ENCODE results near the gene AUTS2.

AUTS2 gene

DNA sequence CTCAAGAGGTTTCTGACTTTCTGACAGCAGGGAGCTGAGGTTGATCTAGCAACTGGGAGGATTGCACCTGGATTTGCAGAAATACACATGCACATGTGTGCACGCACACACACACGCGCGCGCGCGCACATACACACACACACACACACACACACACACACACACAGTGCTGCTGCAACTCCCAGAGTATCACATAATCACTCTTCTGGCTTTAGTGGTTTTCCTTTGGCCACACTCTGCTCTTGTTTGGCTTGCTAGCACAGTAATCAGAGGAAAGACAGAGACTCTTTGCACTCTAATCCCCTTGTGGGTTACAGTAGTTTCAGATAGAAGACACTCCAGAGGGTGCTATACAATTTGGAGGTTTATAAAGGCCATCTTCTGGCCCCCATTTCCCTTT is 705.0 kb downstream of the AUTS2 start:
- no peaks in the 10 kb centered on the region for H3K36me3 ChIP-seq (ENCODE audit: control insufficient read depth, insufficient read depth, low read length)
- H3K4me1 ChIP-seq (ENCODE audit: control insufficient read depth, insufficient read depth, low read length), result no peaks in the 10 kb centered on the region
- WGBS (ENCODE audit: insufficient coverage, insufficient read length), result no CpG with 5 or more reads among the region's 7 CpGs
- no peak overlapping the region for H3K27ac ChIP-seq (ENCODE audit: low read length)
- DNase-seq (ENCODE audit: low read depth, low spot score), result no peak
- no peak overlapping the region for H3K4me3 ChIP-seq (ENCODE audit: low read length)
- no peaks in the 10 kb centered on the region for H3K27me3 ChIP-seq (ENCODE audit: control insufficient read depth, insufficient read depth, low read length)
- H3K9me3 ChIP-seq (ENCODE audit: control insufficient read depth, insufficient read depth, low read length), result no peaks in the 10 kb centered on the region

DNA sequence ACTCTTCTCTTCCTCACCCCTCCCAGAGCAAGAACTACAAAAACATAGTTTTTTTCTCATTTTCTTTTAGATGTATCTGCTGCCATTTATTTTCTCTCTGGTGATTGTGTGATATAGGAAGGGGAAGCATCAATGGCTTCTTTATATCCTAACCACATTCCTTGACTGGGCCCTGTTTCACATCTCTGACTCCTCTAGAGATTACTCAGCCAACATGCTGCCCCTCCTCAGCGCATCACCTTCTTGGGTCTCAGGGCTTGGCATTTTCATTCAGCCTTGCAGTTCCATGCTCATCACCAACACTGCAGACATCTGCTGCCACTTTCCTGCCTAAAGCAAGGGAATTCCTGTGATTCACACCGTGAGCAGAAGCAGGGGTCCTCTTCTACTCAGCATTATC is 705.5 kb downstream of the AUTS2 start:
- WGBS (ENCODE audit: insufficient coverage, insufficient read length), result no CpG with 5 or more reads among the region's 2 CpGs
- Histone ChIP-seq H3K4me3 (ENCODE audit: low read length) (no peak overlapping the region), H3K27ac (ENCODE audit: low read length) (no peak overlapping the region), H3K4me1 (ENCODE audit: control insufficient read depth, insufficient read depth, low read length) (no peaks in the 10 kb centered on the region), H3K9me3 (ENCODE audit: control insufficient read depth, insufficient read depth, low read length) (no peaks in the 10 kb centered on the region), H3K27me3 (ENCODE audit: control insufficient read depth, insufficient read depth, low read length) (no peaks in the 10 kb centered on the region), H3K36me3 (ENCODE audit: control insufficient read depth, insufficient read depth, low read length) (no peaks in the 10 kb centered on the region)
- DNase-seq (ENCODE audit: low read depth, low spot score), result no peak

DNA sequence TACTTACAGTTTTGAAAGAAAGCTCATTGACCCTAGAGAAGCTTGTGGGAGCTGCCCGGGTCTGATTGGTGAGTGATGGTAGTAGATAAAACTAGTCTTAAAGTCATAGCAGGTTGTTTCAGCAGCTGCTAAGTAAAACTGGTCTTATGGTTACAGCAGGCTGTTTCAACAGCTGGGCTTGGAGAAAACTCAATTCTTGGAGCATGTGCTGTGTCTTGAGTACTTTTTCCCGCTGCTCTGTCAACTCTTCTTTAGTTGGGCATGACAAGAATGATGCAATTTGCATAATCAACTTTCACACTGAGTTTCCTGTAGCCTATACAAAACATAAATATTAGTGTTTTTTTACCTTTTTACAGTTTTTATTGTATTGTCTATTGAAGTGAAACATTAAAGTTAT is 707.9 kb downstream of the AUTS2 start:
- Histone ChIP-seq H3K27ac (ENCODE audit: low read length) (no peak overlapping the region), H3K4me3 (ENCODE audit: low read length) (no peak overlapping the region), H3K27me3 (ENCODE audit: control insufficient read depth, insufficient read depth, low read length) (no peaks in the 10 kb centered on the region), H3K36me3 (ENCODE audit: control insufficient read depth, insufficient read depth, low read length) (no peaks in the 10 kb centered on the region), H3K4me1 (ENCODE audit: control insufficient read depth, insufficient read depth, low read length) (no peaks in the 10 kb centered on the region), H3K9me3 (ENCODE audit: control insufficient read depth, insufficient read depth, low read length) (no peaks in the 10 kb centered on the region)
- no CpG with 5 or more reads among the region's 2 CpGs for WGBS (ENCODE audit: insufficient coverage, insufficient read length)
- no peak for DNase-seq (ENCODE audit: low read depth, low spot score)

DNA sequence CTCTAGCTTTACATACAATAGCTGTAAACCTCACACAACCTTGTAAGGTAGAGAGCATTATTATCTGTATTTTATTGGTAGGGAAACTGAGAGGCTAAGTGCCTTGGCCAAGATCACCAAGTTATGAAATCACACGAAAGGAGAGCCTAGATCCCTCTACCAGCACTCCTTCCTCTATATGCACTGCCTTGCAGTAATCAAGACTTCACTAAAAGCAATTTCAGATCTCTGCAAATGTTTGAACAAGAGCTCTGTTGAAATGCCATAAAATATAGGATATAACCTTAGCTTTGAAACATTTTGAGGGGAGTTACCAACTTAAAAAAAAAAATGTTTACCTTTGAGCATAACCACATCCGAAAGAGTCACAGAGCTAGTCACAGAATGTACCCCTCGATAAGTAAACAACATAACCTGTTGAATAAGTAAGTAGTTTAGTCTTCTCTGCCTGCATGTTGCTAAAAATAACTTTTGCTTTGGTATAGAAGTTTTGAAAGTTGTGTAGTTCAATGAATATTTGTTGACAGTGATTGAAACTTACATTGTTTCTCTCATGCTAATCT is 709.4 kb downstream of the AUTS2 start:
- Histone ChIP-seq H3K27me3 (ENCODE audit: control insufficient read depth, insufficient read depth, low read length) (no peaks in the 10 kb centered on the region), H3K9me3 (ENCODE audit: control insufficient read depth, insufficient read depth, low read length) (no peaks in the 10 kb centered on the region), H3K27ac (ENCODE audit: low read length) (no peak overlapping the region), H3K4me3 (ENCODE audit: low read length) (no peak overlapping the region), H3K36me3 (ENCODE audit: control insufficient read depth, insufficient read depth, low read length) (no peaks in the 10 kb centered on the region), H3K4me1 (ENCODE audit: control insufficient read depth, insufficient read depth, low read length) (no peaks in the 10 kb centered on the region)
- no CpG with 5 or more reads among the region's 3 CpGs for WGBS (ENCODE audit: insufficient coverage, insufficient read length)
- no peak for DNase-seq (ENCODE audit: low read depth, low spot score)

DNA sequence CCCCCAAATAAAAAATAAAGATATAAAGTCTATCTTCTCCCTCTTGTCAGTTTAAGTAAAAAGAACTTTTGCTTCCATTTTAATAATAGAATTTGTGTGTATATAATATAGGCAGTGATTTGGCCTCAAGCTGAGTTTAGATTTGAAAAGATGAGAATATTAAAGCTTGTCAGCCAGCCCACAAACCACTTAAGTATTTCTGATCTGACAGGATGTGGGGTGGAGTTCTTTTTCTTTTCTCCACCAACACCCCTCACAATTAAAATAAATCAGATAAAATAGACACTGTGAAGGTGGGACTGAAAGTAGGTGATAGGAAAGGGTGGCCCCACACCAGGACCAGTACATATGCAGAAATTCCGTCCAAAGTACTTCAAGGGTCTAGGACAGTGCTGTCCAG is 714.1 kb downstream of the AUTS2 start:
- Histone ChIP-seq H3K36me3 (ENCODE audit: control insufficient read depth, insufficient read depth, low read length) (no peaks in the 10 kb centered on the region), H3K4me3 (ENCODE audit: low read length) (no peak overlapping the region), H3K4me1 (ENCODE audit: control insufficient read depth, insufficient read depth, low read length) (0 out of 2 replicates have a peak, but pooled peaks cover 1% of the 10 kb centered on the region), H3K27ac (ENCODE audit: low read length) (no peak overlapping the region), H3K27me3 (ENCODE audit: control insufficient read depth, insufficient read depth, low read length) (no peaks in the 10 kb centered on the region), H3K9me3 (ENCODE audit: control insufficient read depth, insufficient read depth, low read length) (no peaks in the 10 kb centered on the region)
- no peak for DNase-seq (ENCODE audit: low read depth, low spot score)
- WGBS (ENCODE audit: insufficient coverage, insufficient read length), result no CpG with 5 or more reads among the region's 1 CpG

DNA sequence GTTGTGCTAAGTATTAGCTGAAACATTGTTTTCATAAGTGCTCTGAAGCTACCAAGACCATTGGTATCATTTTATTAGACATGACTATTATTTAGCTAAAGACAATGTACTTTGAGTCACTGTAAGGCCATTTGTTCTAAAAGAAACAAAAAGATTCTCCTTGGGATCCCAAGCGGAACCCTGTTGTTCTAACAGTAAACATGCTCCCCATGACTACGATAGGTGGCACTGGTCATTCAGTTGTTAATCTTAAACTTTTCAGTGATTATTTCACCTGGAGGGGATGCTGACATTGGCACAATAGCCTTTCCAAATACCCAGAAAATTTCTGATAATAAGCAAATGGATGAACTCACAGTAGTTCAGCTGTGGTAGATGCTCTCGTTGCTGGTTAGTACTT is 715.0 kb downstream of the AUTS2 start:
- Histone ChIP-seq H3K9me3 (ENCODE audit: control insufficient read depth, insufficient read depth, low read length) (no peaks in the 10 kb centered on the region), H3K4me1 (ENCODE audit: control insufficient read depth, insufficient read depth, low read length) (0 out of 2 replicates have a peak, but pooled peaks cover 1% of the 10 kb centered on the region), H3K36me3 (ENCODE audit: control insufficient read depth, insufficient read depth, low read length) (no peaks in the 10 kb centered on the region), H3K4me3 (ENCODE audit: low read length) (no peak overlapping the region), H3K27ac (ENCODE audit: low read length) (no peak overlapping the region), H3K27me3 (ENCODE audit: control insufficient read depth, insufficient read depth, low read length) (no peaks in the 10 kb centered on the region)
- DNase-seq (ENCODE audit: low read depth, low spot score), result no peak
- WGBS (ENCODE audit: insufficient coverage, insufficient read length), result no CpG with 5 or more reads among the region's 3 CpGs

DNA sequence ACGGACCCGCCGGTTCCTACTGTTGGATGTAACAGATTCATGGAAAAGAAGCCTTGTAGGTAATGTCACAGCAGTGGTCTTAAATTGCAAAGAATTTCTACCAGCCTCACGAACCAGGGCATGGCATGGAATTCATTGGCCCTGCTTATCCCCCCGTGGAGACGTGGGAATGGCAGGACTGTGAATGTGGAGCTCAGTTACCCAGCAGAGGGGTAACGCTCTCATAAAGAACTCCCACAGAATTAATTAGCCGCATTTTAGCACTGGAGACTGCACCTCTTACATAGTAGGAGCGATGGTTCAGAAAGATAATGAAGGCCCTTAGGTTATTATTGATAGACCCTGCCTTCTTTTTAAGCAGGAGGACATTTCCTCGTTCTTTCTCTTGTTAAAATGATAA is 715.4 kb downstream of the AUTS2 start:
- H3K27ac ChIP-seq (ENCODE audit: low read length), result no peak overlapping the region
- WGBS (ENCODE audit: insufficient coverage, insufficient read length), result no CpG with 5 or more reads among the region's 10 CpGs
- H3K4me3 ChIP-seq (ENCODE audit: low read length), result no peak overlapping the region

DNA sequence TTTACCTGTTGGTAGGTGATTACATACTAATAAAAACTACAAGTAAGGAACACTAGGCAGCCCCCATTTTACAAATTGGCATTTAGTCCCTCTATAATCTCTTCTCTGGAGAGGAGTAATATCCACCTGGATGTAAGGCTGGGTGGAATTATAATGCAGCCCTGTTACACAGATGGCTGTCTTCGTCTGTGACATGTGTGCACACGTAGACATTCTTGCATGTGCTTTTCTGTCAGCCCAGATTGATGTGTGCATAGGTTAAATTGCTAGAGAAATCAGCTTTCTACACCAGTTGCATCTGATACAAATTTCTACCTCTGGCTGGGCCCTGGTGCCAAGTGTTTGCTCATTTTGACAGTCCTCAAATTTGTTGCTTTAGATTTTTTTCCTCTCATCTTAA is 715.9 kb downstream of the AUTS2 start:
- no peak for DNase-seq (ENCODE audit: low read depth, low spot score)
- Histone ChIP-seq H3K4me3 (ENCODE audit: low read length) (no peak overlapping the region), H3K4me1 (ENCODE audit: control insufficient read depth, insufficient read depth, low read length) (0 out of 2 replicates have a peak, but pooled peaks cover 1% of the 10 kb centered on the region), H3K27me3 (ENCODE audit: control insufficient read depth, insufficient read depth, low read length) (no peaks in the 10 kb centered on the region), H3K9me3 (ENCODE audit: control insufficient read depth, insufficient read depth, low read length) (no peaks in the 10 kb centered on the region), H3K36me3 (ENCODE audit: control insufficient read depth, insufficient read depth, low read length) (no peaks in the 10 kb centered on the region), H3K27ac (ENCODE audit: low read length) (no peak overlapping the region)
- no CpG with 5 or more reads among the region's 2 CpGs for WGBS (ENCODE audit: insufficient coverage, insufficient read length)

More for the DNA sequence above, 715.4 kb downstream of the AUTS2 start:
- Histone ChIP-seq H3K9me3 (ENCODE audit: control insufficient read depth, insufficient read depth, low read length) (no peaks in the 10 kb centered on the region), H3K36me3 (ENCODE audit: control insufficient read depth, insufficient read depth, low read length) (no peaks in the 10 kb centered on the region), H3K27me3 (ENCODE audit: control insufficient read depth, insufficient read depth, low read length) (no peaks in the 10 kb centered on the region), H3K4me1 (ENCODE audit: control insufficient read depth, insufficient read depth, low read length) (0 out of 2 replicates have a peak, but pooled peaks cover 1% of the 10 kb centered on the region)
- no peak for DNase-seq (ENCODE audit: low read depth, low spot score)

DNA sequence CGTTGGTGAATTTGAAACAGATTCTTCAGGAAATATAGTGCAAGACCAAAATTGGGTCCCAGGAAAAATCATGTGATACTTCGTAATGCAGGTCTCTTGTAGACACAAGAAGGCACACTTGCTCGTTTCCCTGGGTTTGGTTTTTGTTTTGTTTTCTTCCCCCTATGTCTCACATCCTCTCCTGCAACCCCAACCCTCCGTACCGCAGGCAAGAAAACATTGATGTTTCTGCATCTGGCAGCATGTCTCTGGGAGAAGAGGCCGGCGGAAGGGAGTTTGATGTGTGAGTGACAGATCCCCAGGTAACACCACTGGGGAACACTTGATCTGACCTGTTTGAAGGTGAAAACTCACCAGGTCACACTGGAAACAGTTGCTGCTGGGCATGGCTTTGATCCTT is 718.5 kb downstream of the AUTS2 start:
- no peak for DNase-seq (ENCODE audit: low read depth, low spot score)
- Histone ChIP-seq H3K27ac (ENCODE audit: low read length) (no peak overlapping the region), H3K4me3 (ENCODE audit: low read length) (no peak overlapping the region), H3K9me3 (ENCODE audit: control insufficient read depth, insufficient read depth, low read length) (no peaks in the 10 kb centered on the region), H3K36me3 (ENCODE audit: control insufficient read depth, insufficient read depth, low read length) (no peaks in the 10 kb centered on the region), H3K27me3 (ENCODE audit: control insufficient read depth, insufficient read depth, low read length) (no peaks in the 10 kb centered on the region), H3K4me1 (ENCODE audit: control insufficient read depth, insufficient read depth, low read length) (0 out of 2 replicates have a peak, but pooled peaks cover 1% of the 10 kb centered on the region)
- no CpG with 5 or more reads among the region's 7 CpGs for WGBS (ENCODE audit: insufficient coverage, insufficient read length)

DNA sequence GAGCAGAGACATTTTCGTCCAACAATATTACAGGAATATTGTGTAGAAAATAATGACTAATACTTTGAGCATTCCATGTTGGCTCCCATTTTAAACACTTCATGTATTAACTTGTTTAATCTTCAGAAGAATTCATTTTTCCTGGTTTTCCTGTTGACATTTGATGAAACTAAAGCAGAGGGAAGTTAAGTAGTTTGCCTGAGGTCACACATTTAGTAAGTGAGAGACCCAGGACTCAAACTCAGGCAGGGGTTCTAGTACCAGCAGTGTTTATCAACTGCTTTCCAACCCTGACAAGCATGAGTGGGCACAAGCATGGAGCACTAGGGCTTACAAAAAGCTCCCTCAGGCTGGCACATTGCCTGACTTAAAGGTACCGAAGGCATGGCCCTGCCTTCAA is 719.1 kb downstream of the AUTS2 start:
- DNase-seq (ENCODE audit: low read depth, low spot score), result no peak
- Histone ChIP-seq H3K36me3 (ENCODE audit: control insufficient read depth, insufficient read depth, low read length) (no peaks in the 10 kb centered on the region), H3K27me3 (ENCODE audit: control insufficient read depth, insufficient read depth, low read length) (no peaks in the 10 kb centered on the region), H3K9me3 (ENCODE audit: control insufficient read depth, insufficient read depth, low read length) (no peaks in the 10 kb centered on the region), H3K4me1 (ENCODE audit: control insufficient read depth, insufficient read depth, low read length) (0 out of 2 replicates have a peak, but pooled peaks cover 1% of the 10 kb centered on the region), H3K27ac (ENCODE audit: low read length) (no peak overlapping the region), H3K4me3 (ENCODE audit: low read length) (no peak overlapping the region)
- no CpG with 5 or more reads among the region's 2 CpGs for WGBS (ENCODE audit: insufficient coverage, insufficient read length)

DNA sequence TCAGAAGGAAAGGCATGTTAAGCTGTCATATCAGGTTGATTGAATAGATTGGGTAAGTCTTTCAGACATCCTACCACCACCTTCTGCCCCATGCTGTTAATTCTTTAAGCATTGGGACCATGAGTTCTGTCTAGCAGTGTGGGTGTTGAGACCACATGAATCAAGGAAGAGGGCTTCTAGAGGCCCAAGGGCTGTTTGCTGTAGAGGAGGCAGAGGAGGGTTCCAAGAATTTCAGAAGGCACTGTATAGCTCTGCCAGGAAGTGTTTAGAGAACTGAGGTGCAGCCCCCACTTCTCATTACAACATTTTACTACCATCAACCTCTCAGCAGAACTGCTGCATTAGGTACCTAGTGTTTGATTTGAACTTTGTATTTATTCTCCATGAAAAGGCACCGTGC is 720.2 kb downstream of the AUTS2 start:
- no peaks in the 10 kb centered on the region for H3K27me3 ChIP-seq (ENCODE audit: control insufficient read depth, insufficient read depth, low read length)
- WGBS (ENCODE audit: insufficient coverage, insufficient read length), result no CpG with 5 or more reads among the region's 1 CpG
- no peaks in the 10 kb centered on the region for H3K9me3 ChIP-seq (ENCODE audit: control insufficient read depth, insufficient read depth, low read length)
- 0 out of 2 replicates have a peak, but pooled peaks cover 1% of the 10 kb centered on the region for H3K4me1 ChIP-seq (ENCODE audit: control insufficient read depth, insufficient read depth, low read length)
- no peak for DNase-seq (ENCODE audit: low read depth, low spot score)
- no peak overlapping the region for H3K27ac ChIP-seq (ENCODE audit: low read length)
- no peaks in the 10 kb centered on the region for H3K36me3 ChIP-seq (ENCODE audit: control insufficient read depth, insufficient read depth, low read length)
- H3K4me3 ChIP-seq (ENCODE audit: low read length), result no peak overlapping the region
